Activated naive CD8-positive, alpha-beta T cell treated with anti-CD3 and anti-CD28 coated beads, Interleukin-2, amount 10 ng/mL, durations not matched to agents 7 days and 5 days (primary cell): ENCODE data around the gene UTP25. TPM values are rescaled to one million over a fixed set of nuclear protein-coding genes. Genes with fewer than 3 reads are reported as not detected.

Experiments
- ATAC-seq: fragments of 150-1000 bp; cut with Tn5 transposase; one replicate; pipeline ENCODE4 v1.10.0; 2021; ENCODE audit warnings: low read depth, moderate library complexity
- POLR2A ChIA-PET: fragments of 350-600 bp; sonication (Branson Sonifier 250); formaldehyde crosslinking; loops from one replicate; lab custom pipeline; 2021; ENCODE audit warnings: antibody characterized with exemption; lab: Charles Lee
- DNase-seq: peaks from one replicate; pipeline ENCODE4 v3.0.0; 2021
- H3K27ac Mint-ChIP-seq: one replicate; pipeline ENCODE4 v1.8.0; 2022; ENCODE audit warnings: mild to moderate bottlenecking, mixed read lengths
- H3K27me3 Mint-ChIP-seq: one replicate; pipeline ENCODE4 v1.8.0; 2022; ENCODE audit warnings: mild to moderate bottlenecking, moderate library complexity, mixed read lengths
- H3K36me3 Mint-ChIP-seq: one replicate; pipeline ENCODE4 v1.8.0; 2021; ENCODE audit warnings: mild to moderate bottlenecking, mixed read lengths
- H3K4me1 Mint-ChIP-seq: one replicate; pipeline ENCODE4 v1.8.0; 2021; ENCODE audit warnings: mixed read lengths
- H3K4me3 Mint-ChIP-seq: one replicate; pipeline ENCODE4 v1.8.0; 2022; ENCODE audit warnings: mild to moderate bottlenecking, moderate library complexity, mixed read lengths
- H3K9me3 Mint-ChIP-seq: one replicate; pipeline ENCODE4 v1.8.0; 2021; ENCODE audit warnings: mixed read lengths
- total RNA-seq, 2 experiments: library from RNA; stranded (reverse); gene quantifications; one replicate each; pipeline ENCODE4 v1.2.3, GENCODE V29; 2021

Gene UTP25
- total RNA-seq, 2 experiments from 2014 or later = 7.5 to 7.7 TPM

DNA sequence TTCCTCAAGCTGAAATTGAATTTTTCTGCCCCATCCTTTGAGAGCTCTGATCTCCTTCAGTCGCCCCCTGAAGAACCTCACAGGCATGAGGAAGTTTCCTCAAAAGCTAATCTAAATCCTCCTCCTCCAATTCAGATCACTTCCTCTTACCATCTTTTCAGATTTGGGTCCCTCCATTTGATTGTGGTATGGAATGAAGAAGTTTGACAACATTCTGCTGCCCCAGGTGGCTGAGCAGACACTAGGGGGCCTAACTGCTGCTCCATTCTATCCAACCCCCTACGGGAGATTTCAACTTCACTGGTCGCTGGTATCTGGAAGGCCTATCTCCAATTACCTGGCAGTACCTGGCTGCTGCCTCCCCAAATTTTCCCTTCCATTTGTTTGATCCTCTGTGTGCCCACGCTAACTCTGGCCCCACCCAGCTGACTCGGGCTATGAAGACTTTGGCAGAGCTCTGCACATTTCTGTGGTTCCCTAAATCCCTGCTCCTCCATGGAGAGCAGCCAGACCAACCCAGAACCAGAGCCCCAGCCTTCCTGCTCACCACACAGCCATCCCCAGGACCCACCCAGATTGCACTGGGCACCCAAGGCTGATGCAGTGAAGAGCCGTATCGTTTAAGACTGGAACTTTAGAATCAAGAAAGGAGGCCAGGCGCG is 29.7 kb upstream of the UTP25 start:
- POLR2A ChIA-PET = no interaction called here
- Mint-ChIP-seq H3K4me1 (peaks cover 1% of the 10 kb centered on the region), H3K4me3 (no peak overlapping the region), H3K36me3 (no peaks in the 10 kb centered on the region), H3K9me3 (peaks cover 2% of the 10 kb centered on the region), H3K27me3 (no peaks in the 10 kb centered on the region), H3K27ac (no peak overlapping the region)
- ATAC-seq (no peak), DNase-seq (no peak)

DNA sequence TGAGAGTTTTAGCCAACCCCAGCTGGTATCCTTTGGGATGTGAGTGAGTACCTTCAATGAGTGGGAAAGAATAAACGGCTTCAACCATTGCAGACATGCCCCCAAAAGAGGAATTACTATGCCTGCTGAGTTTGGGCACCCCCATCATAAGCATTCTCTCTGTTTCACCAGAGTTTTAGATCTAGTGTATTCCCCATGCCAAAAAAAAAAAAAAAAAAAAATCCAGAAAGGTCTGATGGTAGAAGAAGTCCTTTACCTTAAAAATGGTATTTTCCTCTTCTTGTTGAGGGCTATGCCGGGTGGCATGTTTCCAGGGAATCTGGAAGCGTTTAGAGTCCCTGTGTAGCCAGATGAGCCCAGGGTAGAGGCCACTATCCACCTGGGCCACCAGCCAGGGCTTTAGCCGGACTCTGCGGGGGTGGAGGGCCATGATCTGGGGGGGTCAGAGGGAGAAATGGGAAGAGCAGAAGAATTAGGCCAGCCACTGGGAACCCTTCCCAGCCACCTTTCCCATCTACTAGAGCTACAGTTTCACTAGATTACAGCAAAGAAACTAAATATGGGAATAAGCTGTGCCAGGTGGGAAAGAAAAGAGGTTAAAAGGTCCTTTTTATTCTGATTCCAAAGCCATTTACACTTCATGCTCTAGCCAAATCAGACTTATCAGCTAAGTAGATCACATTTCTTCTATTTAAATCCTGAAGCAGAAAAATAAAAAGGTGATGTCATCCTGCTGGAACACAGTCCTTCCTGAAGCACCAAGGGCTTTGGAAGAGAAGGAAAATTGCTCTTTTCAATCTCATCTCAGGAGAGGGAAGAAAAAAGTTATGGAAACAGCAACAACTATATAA is 26.6 kb upstream of the UTP25 start:
- no peak overlapping the region for H3K27ac Mint-ChIP-seq
- DNase-seq (no peak), ATAC-seq (no peak)
- no peaks in the 10 kb centered on the region for H3K27me3 Mint-ChIP-seq
- no peaks in the 10 kb centered on the region for H3K9me3 Mint-ChIP-seq
- H3K4me3 Mint-ChIP-seq = no peak overlapping the region
- H3K36me3 Mint-ChIP-seq = no peaks in the 10 kb centered on the region
- POLR2A ChIA-PET = interaction anchor here (0.7 kb wide), 1 partner anchor 17 kb away, joined by 3 read pairs; the partner anchor contains the start of gene C1orf74
- peaks cover 7% of the 10 kb centered on the region for H3K4me1 Mint-ChIP-seq

GRCh38 chr1:209802117-209802779 is 25.5 kb upstream of the UTP25 start:
- H3K36me3 Mint-ChIP-seq = no peaks in the 10 kb centered on the region
- H3K4me3 Mint-ChIP-seq = no peak overlapping the region
- H3K27me3 Mint-ChIP-seq = no peaks in the 10 kb centered on the region
- POLR2A ChIA-PET = no interaction called here
- ATAC-seq = no peak
- no peak for DNase-seq
- peaks cover 7% of the 10 kb centered on the region for H3K4me1 Mint-ChIP-seq
- H3K9me3 Mint-ChIP-seq = no peaks in the 10 kb centered on the region
- H3K27ac Mint-ChIP-seq = no peak overlapping the region

GRCh38 chr1:209802780-209803152 is 25.0 kb upstream of the UTP25 start:
- H3K27me3 Mint-ChIP-seq = no peaks in the 10 kb centered on the region
- H3K4me3 Mint-ChIP-seq = no peak overlapping the region
- no peak for DNase-seq
- H3K27ac Mint-ChIP-seq = no peak overlapping the region
- no peaks in the 10 kb centered on the region for H3K9me3 Mint-ChIP-seq
- POLR2A ChIA-PET = no interaction called here
- H3K36me3 Mint-ChIP-seq = no peaks in the 10 kb centered on the region
- H3K4me1 Mint-ChIP-seq = peaks cover 7% of the 10 kb centered on the region
- ATAC-seq = no peak

DNA sequence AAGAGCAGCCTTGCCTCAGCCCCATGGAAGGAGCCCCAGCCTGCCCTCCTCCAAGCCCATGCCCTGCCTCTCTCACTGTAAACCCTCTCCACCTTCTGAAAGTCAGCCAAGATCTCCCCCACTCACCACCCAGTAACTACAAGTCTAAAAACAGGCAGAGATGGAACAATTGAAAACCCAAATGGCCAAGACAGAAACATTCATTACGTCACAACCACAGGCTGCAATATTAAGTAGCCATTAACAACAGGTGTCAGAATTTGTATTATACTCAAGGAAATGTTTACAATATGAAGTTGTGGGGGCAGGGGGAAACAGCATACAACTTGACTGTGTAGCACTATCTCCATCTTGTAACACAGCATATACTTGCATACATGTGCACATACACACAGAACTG is 24.2 kb upstream of the UTP25 start:
- H3K27ac Mint-ChIP-seq = no peak overlapping the region
- H3K36me3 Mint-ChIP-seq = no peaks in the 10 kb centered on the region
- POLR2A ChIA-PET = no interaction called here
- ATAC-seq (no peak), DNase-seq (no peak)
- peaks cover 7% of the 10 kb centered on the region for H3K4me1 Mint-ChIP-seq
- no peaks in the 10 kb centered on the region for H3K27me3 Mint-ChIP-seq
- H3K9me3 Mint-ChIP-seq = no peaks in the 10 kb centered on the region
- H3K4me3 Mint-ChIP-seq = no peak overlapping the region

DNA sequence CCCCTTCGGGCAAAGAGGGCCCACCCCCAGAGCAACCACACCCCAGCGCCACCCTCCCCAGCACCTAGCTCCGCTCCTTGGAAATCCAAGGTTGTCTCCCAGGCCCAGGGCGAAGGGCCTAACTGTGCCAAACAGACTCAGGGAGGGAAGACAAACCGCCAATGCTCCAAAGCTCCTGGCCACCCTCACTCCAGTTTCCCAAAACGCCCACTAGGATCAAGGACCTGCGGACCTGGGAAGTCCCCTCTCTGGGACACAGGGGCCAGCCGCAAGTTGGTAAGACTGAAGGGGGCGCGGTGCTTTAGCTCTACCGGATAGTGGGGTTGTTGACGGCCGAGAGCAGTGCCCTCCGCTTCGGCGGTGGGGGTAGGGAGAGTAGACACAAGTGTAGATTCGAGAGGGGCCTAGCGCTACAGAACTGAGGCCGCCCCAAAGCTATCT is 22.4 kb upstream of the UTP25 start:
- Mint-ChIP-seq H3K27me3 (no peaks in the 10 kb centered on the region), H3K4me3 (peak overlapping the region; percentile 91), H3K27ac (peak overlapping the region; percentile 91), H3K36me3 (no peaks in the 10 kb centered on the region), H3K9me3 (no peaks in the 10 kb centered on the region), H3K4me1 (peaks cover 7% of the 10 kb centered on the region)
- POLR2A ChIA-PET = interaction anchor here (1.4 to 2.0 kb wide), 3 partner anchors 18 to 37 kb away, joined by 4 to 14 read pairs (median 7); no protein-coding TSS in a partner anchor
- no peak for ATAC-seq
- no peak for DNase-seq

DNA sequence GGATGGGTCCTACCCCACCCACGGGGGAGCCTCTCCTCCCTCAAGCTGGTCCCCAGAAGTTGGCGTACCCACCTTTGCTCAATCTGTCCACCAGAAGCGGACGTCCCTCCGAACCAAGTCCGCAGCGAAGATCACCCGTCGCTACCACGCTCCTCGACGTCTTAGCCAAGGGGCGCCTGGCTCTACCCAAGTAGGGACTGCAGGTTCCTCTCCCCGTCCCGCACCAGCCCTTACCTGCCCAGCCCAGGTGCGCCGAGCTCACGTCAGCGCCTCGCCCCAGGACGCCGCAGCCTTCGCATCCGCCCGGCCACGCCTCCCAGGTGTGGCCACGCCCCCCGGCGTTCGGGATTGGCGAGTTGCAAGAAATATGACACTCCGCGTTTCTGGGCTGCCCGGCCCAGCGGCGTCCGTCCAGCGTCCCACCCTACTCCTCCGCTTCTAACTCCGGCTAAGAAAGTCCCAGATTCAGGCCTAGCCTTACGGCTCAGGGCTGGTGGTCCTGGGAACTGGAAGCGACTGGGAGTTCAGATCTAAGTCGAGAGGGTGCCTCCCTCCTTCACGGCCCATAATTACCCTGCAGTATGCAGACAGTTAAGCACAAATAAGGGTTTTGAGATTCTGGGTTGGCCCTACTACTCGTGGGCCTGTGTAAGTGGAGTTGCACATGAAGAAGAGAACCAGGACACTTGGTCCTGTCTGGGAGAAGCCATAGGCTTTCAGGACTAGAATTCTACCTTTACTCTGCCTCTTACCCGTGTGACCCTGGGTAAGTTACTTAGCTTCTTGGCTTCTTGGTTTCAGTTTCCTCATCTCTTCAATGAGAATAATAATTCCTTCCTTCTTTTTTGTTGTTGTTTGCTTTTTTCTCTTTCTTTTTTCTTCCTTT is 21.7 kb upstream of the UTP25 start, which contains the start of gene IRF6:
TSS of gene IRF6 (minus strand) at position 268 of the 886 bp plus-strand sequence. CDS start 4,729 bp downstream, outside the sequence.
- Mint-ChIP-seq H3K36me3 (no peaks in the 10 kb centered on the region), H3K9me3 (no peaks in the 10 kb centered on the region), H3K4me1 (peaks cover 7% of the 10 kb centered on the region), H3K27me3 (peaks cover 2% of the 10 kb centered on the region), H3K4me3 (peak within 1 kb of the TSS; percentile 91), H3K27ac (peak within 1 kb of the TSS; percentile 91)
- DNase-seq = peak; percentile 82
- POLR2A ChIA-PET = interaction anchor here (0.6 to 2.0 kb wide), 5 partner anchors 19 to 117 kb away, joined by 3 to 14 read pairs (median 4); partner anchors contain the start of gene UTP25
- peak; percentile 84 for ATAC-seq

- POLR2A ChIA-PET = interaction anchor here (2.0 kb wide), 1 partner anchor 39 kb away, joined by 14 read pairs; no protein-coding TSS in a partner anchor
Observed at GRCh38 chr1:209807509-209807908, 20.3 kb upstream of the UTP25 start.

GRCh38 chr1:209808059-209808581 is 19.7 kb upstream of the UTP25 start:
- Mint-ChIP-seq H3K27me3 (peaks cover 2% of the 10 kb centered on the region), H3K4me1 (peaks cover 7% of the 10 kb centered on the region), H3K4me3 (no peak overlapping the region), H3K27ac (no peak overlapping the region), H3K9me3 (no peaks in the 10 kb centered on the region), H3K36me3 (no peaks in the 10 kb centered on the region)
- no peak for ATAC-seq
- POLR2A ChIA-PET = no interaction called here
- DNase-seq = no peak

More at GRCh38 chr1:209807509-209807908, 20.3 kb upstream of the UTP25 start:
- no peaks in the 10 kb centered on the region for H3K9me3 Mint-ChIP-seq
- H3K27me3 Mint-ChIP-seq = peaks cover 2% of the 10 kb centered on the region
- H3K36me3 Mint-ChIP-seq = no peaks in the 10 kb centered on the region
- no peak for ATAC-seq
- no peak for DNase-seq
- H3K4me3 Mint-ChIP-seq = no peak overlapping the region
- H3K4me1 Mint-ChIP-seq = peaks cover 7% of the 10 kb centered on the region
- H3K27ac Mint-ChIP-seq = no peak overlapping the region

DNA sequence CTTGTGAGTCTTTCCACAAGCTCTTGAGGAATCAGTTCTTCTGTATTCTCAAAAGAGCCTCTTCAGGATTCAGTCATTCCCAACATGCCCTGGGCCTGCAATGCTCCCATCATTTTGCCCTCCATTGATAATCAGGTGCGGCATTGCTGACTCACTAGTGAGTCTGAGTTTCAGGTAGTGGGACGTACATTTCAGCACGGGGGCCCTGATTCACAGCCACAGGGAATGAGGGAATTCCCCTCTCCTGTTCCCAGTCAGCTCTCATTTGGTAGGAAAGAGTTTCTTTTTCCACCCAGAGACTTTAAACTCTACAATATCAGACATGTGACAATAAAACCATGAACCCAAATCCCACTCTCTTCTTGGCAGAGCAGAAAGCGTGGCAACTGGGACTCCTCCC is 18.2 kb upstream of the UTP25 start:
- no peaks in the 10 kb centered on the region for H3K36me3 Mint-ChIP-seq
- no peaks in the 10 kb centered on the region for H3K9me3 Mint-ChIP-seq

GRCh38 chr1:209810783-209811182 is 17.0 kb upstream of the UTP25 start:
- Mint-ChIP-seq H3K4me1 (peaks cover 5% of the 10 kb centered on the region), H3K4me3 (no peak overlapping the region)
- POLR2A ChIA-PET = no interaction called here

More for the DNA sequence above, 18.2 kb upstream of the UTP25 start:
- ATAC-seq (no peak), DNase-seq (no peak)
- H3K27ac Mint-ChIP-seq = no peak overlapping the region
- H3K4me3 Mint-ChIP-seq = no peak overlapping the region
- POLR2A ChIA-PET = no interaction called here
- H3K27me3 Mint-ChIP-seq = peaks cover 2% of the 10 kb centered on the region
- H3K4me1 Mint-ChIP-seq = peaks cover 7% of the 10 kb centered on the region

GRCh38 chr1:209813902-209814301 is 13.9 kb upstream of the UTP25 start:
- peaks cover 4% of the 10 kb centered on the region for H3K27me3 Mint-ChIP-seq
- POLR2A ChIA-PET = no interaction called here
- DNase-seq = no peak
- no peaks in the 10 kb centered on the region for H3K36me3 Mint-ChIP-seq
- no peak overlapping the region for H3K27ac Mint-ChIP-seq
- no peaks in the 10 kb centered on the region for H3K9me3 Mint-ChIP-seq
- H3K4me1 Mint-ChIP-seq = no peaks in the 10 kb centered on the region
- H3K4me3 Mint-ChIP-seq = no peak overlapping the region
- no peak for ATAC-seq

More at GRCh38 chr1:209810783-209811182, 17.0 kb upstream of the UTP25 start:
- Mint-ChIP-seq H3K27me3 (peaks cover 2% of the 10 kb centered on the region), H3K27ac (no peak overlapping the region), H3K36me3 (no peaks in the 10 kb centered on the region), H3K9me3 (no peaks in the 10 kb centered on the region)
- ATAC-seq (no peak), DNase-seq (no peak)
